Measurements from ENCODE around the gene GALT.
"Not testable (repeated sequence)": the region's sequence is repeated elsewhere in the genome, so short reads cannot be mapped to it uniquely, and the experiment has no call there.

GALT gene

DNA sequence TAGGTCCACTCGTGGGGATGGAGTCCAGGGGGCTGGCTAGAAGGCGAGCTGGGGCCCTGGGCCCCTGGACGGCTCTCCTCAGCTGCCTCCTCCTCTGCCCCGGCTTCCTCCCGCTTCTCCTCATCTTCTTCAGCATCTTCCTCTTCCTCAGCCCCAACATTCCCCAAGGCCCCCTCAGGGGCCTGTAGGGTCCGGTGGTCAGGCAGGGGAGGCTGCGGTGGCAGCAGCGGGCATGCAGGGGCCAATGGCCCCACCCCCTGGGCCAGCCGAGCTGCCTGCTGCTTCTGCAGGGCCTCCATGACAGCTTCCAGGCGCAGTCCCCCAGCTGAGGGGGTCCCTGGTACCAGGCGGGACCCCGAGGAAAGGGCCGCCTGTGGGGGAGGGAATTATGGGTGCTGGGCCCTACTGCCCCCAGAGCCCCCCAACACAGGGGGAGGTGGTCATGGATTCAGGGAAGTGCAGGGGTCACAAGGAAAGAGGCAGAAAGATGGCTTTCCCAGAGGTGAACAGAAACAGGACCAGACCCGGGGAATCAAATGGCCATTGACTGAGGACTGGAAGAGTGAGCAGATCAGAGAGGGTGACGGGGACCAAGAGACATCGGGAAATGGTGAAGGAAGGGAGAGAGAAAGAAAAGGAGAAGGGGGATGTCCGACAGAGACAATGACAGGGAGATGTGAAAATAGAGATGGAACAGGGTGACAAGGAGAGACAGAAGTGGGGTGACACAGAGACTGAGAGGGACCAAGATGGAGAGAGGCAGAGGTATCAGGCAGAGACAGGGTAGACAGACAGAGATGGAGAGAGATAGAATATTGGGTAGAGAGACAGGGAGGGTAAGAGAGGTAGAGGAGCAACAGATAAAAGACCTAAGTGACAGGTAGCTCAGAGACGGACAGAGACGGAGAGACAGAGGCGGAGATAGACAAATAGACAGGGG, 18.5 kb upstream of the GALT start:
- DNase-seq, result no peak

GRCh38 chr9:34628656-34629490, 17.6 kb upstream of the GALT start, which contains the start of gene ARID3C:
Gene ARID3C, minus strand, starts transcription at chr9:34629066. Its CDS starts 1,052 bp downstream, at chr9:34628014.
- no peak for DNase-seq

DNA sequence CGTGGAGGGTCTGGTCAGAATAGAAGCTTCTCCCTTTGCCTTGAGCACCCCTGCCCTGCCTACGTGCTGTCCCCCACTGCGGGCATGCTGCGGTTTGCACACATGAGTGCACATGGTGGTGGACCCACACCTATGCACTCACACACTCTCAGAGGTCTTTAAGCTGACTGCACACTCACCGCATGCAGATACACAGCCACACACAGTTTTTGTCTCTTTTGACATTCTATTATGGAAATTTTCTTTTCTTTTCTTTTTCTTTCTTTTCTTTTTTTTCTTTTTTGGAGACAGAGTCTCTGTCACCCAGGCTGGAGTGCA, 17.0 kb upstream of the GALT start:
- DNase-seq, result no peak

GRCh38 chr9:34630402-34631154, 15.9 kb upstream of the GALT start:
- no peak for DNase-seq

DNA sequence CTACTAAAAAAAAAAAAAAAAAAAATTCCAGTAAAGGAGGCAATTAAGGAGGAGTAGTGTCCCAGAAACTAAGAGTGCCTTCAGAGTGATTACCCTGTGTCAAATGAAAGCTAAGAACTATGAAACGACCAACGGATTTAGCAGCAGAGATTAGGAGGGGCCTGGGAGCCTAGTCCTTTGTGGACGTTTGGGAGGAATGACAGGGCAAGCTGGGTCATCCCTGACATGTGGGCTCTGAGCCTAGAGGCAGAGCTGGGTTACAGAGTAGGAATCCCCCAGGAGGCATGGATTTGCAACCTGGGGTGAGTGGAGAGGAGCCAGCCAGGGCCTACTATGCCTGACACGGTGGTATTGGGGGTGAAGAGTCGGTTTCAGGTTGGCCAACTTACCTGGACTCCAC, 13.3 kb upstream of the GALT start:
- no peak for DNase-seq

DNA sequence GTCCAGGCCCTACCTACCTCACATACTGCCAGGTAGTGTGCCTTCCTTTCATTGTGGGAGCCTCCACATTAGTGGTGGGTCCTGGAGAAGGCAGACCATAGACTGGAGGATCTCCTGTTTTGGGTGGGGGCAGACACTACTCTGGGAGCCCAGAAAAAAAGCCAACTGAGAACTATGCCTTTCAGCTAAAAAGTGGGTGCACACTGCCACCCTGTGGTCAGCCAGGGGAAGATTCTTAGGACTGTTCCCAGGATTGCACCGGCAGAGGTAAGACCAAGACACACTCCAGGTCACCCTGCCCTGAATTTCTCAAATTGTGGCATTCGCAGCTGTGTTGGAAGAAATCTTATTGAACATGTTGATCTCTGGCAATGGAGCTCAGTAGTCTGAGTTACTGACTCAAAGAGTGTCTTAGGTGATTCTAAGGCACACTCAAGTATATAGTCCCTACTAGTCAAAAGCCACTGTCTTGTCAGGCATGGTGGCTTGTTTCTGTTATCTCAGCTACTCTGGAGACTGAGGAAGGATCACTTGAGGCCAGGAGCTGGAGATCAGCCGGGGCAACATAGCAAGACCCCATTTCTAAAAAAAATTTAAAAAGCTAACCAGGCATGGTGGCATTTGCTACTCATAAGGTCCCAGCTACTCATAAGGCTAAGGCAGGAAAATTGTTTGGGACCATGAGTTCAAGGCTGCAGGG, 12.5 kb upstream of the GALT start:
- DNase-seq, result no peak

- DNase-seq, result no peak
Observed at GRCh38 chr9:34634551-34635248, 11.8 kb upstream of the GALT start.

DNA sequence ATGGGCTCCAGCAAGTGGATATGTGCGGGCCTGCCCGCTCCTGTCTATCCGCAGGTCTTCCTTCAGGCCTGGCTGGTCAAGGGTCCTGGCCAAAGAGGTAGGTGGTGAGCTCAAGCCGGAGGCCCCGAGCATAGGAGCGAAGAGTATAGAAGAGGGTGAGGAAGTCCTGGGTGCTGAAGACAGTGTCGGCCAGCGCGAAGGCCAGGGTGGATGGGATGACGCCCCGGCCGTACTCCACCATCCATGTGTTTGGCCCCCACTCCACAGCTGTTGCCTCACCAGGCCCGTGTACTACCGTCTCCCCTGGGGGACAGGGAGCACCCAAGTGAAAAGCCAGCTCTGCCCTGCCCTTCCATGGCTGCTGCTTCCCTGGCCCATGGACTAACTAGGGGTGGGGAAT, 10.9 kb upstream of the GALT start:
- DNase-seq, result no peak

DNA sequence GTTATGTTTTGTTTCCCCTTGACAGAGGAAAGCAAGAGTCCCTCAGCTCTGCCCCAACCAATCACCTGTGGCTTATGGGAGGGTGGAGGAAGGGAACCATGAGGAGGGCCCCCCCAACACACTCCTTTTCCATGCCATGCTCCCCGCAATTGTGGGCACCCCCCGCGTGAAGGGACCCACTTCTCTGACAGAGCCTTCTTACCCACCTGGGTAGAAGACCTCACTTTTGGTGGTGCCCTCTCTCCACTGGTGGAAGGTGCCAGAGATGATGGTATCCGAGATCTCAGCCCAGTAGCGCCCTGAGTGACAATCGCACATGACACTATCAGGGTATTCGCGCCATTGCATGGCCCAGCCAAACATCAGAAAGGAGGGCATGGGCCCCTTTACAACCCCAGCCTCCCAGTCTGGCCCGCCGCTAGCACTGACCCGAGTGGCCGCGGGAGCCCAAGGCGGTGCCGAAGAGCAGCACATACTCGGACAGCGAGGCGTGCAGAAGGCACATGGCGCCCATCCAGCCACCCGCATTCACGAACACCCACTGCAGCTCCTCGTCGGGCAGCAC, 9.6 kb upstream of the GALT start:
- no peak for DNase-seq

DNA sequence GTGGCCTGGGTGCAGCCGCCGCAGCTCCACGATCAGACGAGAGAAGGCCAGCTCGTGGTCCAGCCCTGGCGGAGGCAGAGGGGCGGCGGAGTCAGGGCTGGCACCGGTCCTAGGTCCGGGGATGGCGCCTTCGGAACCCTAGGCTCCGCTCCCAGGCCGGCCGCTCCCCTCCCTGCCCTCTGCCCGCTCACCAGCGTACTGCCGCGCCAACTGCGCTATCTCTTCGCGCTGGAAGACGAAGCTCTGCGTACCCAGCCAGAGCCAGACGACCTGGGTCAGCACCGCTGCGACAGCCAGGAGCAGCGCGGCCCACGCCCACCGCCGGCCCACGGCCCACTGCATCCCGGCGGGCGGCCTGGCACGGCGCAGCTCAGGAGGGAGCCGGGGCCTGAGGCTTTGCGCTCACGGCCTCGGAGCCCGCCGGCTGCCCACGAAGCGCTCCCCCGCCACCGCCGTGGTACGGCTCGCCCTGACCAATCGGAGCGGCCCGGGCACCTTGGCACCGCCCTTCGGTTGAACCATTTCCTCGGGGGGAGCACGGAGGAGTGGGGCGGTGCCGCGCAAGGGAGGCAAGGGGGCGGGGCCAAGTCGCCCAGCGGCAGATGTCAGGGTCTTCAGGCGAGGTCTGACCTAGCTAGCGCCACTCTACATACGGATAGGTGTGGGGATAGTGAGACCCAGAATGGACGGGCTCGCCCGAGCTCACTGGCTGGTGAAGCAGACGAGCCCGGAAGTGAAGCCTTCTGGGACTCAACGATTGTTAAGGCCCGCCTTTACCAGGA, 8.9 kb upstream of the GALT start, which contains the start of gene SIGMAR1:
TSS of gene SIGMAR1 (minus strand) at position 432 of the 782 bp plus-strand sequence. CDS start at position 342, 90 bp downstream.
- peak; percentile 47 for DNase-seq

- no peak for DNase-seq
Observed at GRCh38 chr9:34638138-34638445, 8.4 kb upstream of the GALT start.

DNA sequence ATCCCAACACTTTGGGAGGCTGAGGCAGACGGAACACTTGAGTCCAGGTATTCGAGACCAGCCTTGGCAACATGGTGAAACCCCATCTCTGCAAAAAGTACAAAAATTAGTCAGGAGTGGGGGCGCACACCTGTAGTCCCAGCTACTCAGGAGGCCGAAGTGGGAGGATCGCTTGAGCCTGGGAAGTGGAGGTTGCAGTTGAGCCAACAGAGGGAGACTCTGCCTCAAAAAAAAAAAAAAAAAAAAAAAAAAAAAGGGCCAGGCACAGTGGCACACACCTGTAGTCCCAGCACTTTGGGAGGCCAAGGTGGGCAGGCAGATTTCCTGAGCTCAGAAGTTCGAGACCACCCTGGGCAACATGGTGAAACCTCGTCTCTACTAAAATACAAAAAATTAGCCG, 7.2 kb upstream of the GALT start:
- DNase-seq, result not testable (repeated sequence)

- no peak for DNase-seq
Observed at GRCh38 chr9:34642679-34643078, 3.8 kb upstream of the GALT start.

DNA sequence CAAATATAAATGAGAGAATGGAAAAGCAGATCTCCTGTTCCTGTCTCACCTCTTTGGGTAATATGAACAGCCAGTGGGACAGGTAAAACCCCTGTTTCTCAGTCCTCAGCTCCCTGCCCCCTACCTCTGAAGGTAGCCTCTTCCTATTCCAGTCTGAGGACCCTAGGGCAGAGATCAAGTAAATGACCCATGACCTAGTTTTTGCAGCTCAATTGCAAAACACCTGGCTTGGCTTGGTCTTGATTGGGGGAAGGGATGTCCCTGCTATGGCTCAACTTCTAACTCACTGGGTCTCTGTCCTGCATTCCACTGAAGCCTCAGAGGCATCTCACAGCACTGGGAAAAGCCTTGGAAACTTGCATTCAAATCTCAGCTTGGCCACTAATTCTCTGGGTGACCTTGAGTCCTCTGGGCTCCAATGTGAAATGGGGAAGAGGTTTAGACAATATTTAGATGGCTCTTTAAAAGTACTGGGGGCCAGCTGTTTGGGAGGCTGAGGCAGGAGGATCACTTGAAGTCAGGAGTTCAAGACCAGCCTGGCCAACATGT, 1.6 kb upstream of the GALT start:
- no peak for DNase-seq

DNA sequence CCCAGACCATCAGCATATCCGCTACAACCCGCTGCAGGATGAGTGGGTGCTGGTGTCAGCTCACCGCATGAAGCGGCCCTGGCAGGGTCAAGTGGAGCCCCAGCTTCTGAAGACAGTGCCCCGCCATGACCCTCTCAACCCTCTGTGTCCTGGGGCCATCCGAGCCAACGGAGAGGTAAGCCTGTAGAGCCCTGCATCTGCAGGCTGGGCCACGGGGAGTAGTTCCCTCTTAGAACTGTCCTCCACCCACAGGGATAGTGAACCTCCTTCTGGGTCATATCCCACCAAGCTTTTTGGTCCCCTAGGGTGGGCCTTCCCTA, 569 bp downstream of the GALT start:
- DNase-seq, result no peak

GRCh38 chr9:34647651-34648050, 1.2 kb downstream of the GALT start:
- DNase-seq, result no peak

GRCh38 chr9:34648673-34649072, 2.2 kb downstream of the GALT start:
- no peak for DNase-seq

GRCh38 chr9:34650816-34651215, 4.3 kb downstream of the GALT start:
- no peak for DNase-seq

GRCh38 chr9:34651321-34651720, 4.8 kb downstream of the GALT start:
- no peak for DNase-seq

GRCh38 chr9:34651876-34652601, 5.6 kb downstream of the GALT start, which contains the start of gene IL11RA:
Gene IL11RA, plus strand, starts transcription at chr9:34652185. Its CDS starts 3,033 bp downstream, at chr9:34655218.
- no peak for DNase-seq
